ENCODE results near the gene INSM2. TPM values are rescaled to one million over a fixed set of nuclear protein-coding genes. Genes with fewer than 3 reads are reported as not detected.
A peak's percentile ranks its signal among the peaks of the same experiment; 100 is the strongest.

Gene INSM2
- total and polyA plus RNA-seq, 2 of the 13 experiments (the other 11 are each of a cell fraction or from before 2014, with no cell fraction given) = not detected

DNA sequence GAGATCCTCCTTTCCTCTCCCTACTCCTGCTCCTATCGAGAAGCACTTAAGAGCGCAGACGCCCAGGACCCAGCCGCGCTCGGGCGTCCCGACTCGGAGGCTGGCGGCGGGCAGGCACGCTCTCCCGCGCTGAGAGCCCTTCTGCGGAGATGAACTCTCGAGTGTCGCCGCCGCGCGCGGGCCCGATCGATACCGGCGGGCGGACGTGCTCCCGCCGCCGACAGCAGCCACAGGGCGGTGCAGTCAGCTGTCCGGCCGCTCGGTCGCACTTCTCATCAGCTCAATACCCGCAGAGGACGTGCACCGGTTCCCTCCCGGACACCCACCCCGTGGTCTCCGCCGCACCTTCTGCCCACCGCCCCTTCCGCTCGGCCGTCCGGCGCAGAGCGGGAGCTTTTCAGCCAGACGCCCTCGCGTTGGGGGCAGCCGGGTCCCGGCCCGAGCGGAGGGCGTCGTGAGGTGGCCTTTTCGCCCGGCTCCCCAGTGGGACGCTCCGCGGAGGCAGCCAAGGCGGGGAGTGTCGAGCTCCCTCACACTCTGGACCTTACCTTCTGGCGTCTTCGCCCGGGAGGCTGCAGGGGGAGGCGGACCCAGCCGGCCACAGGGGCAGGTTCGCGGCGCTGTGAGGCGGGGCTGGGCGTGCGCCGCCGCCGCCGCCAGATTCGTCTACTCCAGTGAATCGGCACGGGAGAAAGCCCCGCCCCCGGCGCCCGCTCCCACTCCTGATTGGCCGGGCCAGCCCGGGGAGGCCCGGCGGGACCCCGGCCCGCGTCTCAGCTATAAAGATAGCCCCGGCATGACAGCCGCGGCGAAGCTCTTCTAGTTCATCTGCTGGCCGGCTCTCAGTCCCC lies at the start of gene INSM2 (continued):
- TF ChIP-seq, protein P1, sequence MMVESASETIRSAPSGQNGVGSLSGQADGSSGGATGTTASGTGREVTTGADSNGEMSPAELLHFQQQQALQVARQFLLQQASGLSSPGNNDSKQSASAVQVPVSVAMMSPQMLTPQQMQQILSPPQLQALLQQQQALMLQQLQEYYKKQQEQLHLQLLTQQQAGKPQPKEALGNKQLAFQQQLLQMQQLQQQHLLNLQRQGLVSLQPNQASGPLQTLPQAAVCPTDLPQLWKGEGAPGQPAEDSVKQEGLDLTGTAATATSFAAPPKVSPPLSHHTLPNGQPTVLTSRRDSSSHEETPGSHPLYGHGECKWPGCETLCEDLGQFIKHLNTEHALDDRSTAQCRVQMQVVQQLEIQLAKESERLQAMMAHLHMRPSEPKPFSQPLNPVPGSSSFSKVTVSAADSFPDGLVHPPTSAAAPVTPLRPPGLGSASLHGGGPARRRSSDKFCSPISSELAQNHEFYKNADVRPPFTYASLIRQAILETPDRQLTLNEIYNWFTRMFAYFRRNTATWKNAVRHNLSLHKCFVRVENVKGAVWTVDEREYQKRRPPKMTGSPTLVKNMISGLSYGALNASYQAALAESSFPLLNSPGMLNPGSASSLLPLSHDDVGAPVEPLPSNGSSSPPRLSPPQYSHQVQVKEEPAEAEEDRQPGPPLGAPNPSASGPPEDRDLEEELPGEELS (CRISPR knock-in tag; IDR thresholded peaks at IDR 0.05) = peak; percentile 38
- TF ChIP-seq, protein P2, sequence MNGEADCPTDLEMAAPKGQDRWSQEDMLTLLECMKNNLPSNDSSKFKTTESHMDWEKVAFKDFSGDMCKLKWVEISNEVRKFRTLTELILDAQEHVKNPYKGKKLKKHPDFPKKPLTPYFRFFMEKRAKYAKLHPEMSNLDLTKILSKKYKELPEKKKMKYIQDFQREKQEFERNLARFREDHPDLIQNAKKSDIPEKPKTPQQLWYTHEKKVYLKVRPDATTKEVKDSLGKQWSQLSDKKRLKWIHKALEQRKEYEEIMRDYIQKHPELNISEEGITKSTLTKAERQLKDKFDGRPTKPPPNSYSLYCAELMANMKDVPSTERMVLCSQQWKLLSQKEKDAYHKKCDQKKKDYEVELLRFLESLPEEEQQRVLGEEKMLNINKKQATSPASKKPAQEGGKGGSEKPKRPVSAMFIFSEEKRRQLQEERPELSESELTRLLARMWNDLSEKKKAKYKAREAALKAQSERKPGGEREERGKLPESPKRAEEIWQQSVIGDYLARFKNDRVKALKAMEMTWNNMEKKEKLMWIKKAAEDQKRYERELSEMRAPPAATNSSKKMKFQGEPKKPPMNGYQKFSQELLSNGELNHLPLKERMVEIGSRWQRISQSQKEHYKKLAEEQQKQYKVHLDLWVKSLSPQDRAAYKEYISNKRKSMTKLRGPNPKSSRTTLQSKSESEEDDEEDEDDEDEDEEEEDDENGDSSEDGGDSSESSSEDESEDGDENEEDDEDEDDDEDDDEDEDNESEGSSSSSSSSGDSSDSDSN (CRISPR knock-in tag; IDR thresholded peaks at IDR 0.05) = peak; percentile 87
- TF ChIP-seq FLYWCH1 (CRISPR knock-in tag; IDR thresholded peaks at IDR 0.05) (no peak), ZNF121 (CRISPR knock-in tag; IDR thresholded peaks at IDR 0.05) (no peak; the same call in 1 of the 2 replicates), ZNF12 (CRISPR knock-in tag; IDR thresholded peaks at IDR 0.05) (peak; percentile 33), RBAK (CRISPR knock-in tag; IDR thresholded peaks at IDR 0.05) (peak; percentile 22; the same call in 1 of the 2 replicates), HNRNPL (IDR thresholded peaks at IDR 0.05; ENCODE audit: low read depth, low read length) (no peak), ZNF569 (CRISPR knock-in tag; IDR thresholded peaks at IDR 0.05; ENCODE audit: borderline replicate concordance) (no peak), SAFB2 (CRISPR knock-in tag; IDR thresholded peaks at IDR 0.05; ENCODE audit: borderline replicate concordance, low read depth) (peak; percentile 99), ZNF160 (CRISPR knock-in tag; IDR thresholded peaks at IDR 0.05) (peak; percentile 95), PCBP1 (IDR thresholded peaks at IDR 0.05; ENCODE audit: borderline replicate concordance, low read depth, low read length) (no peak)
- TF ChIP-seq, protein P3, sequence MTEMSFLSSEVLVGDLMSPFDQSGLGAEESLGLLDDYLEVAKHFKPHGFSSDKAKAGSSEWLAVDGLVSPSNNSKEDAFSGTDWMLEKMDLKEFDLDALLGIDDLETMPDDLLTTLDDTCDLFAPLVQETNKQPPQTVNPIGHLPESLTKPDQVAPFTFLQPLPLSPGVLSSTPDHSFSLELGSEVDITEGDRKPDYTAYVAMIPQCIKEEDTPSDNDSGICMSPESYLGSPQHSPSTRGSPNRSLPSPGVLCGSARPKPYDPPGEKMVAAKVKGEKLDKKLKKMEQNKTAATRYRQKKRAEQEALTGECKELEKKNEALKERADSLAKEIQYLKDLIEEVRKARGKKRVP (CRISPR knock-in tag; IDR thresholded peaks at IDR 0.05) = 0 out of 4 replicates have a peak, but pooled peaks of 1 of the 2 experiments have one; percentile 28
- TF ChIP-seq, protein P4, sequence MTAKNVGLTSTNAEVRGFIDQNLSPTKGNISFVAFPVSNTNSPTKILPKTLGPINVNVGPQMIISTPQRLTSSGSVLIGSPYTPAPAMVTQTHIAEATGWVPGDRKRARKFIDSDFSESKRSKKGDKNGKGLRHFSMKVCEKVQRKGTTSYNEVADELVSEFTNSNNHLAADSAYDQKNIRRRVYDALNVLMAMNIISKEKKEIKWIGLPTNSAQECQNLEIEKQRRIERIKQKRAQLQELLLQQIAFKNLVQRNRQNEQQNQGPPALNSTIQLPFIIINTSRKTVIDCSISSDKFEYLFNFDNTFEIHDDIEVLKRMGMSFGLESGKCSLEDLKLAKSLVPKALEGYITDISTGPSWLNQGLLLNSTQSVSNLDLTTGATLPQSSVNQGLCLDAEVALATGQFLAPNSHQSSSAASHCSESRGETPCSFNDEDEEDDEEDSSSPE (CRISPR knock-in tag; IDR thresholded peaks at IDR 0.05) = peak; percentile 50
- TF ChIP-seq, protein P5, sequence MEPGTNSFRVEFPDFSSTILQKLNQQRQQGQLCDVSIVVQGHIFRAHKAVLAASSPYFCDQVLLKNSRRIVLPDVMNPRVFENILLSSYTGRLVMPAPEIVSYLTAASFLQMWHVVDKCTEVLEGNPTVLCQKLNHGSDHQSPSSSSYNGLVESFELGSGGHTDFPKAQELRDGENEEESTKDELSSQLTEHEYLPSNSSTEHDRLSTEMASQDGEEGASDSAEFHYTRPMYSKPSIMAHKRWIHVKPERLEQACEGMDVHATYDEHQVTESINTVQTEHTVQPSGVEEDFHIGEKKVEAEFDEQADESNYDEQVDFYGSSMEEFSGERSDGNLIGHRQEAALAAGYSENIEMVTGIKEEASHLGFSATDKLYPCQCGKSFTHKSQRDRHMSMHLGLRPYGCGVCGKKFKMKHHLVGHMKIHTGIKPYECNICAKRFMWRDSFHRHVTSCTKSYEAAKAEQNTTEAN (CRISPR knock-in tag; conservative IDR thresholded peaks at IDR 0.05) = peak; percentile 72; the same call in 1 of the 2 replicates
- TF ChIP-seq, protein P6, sequence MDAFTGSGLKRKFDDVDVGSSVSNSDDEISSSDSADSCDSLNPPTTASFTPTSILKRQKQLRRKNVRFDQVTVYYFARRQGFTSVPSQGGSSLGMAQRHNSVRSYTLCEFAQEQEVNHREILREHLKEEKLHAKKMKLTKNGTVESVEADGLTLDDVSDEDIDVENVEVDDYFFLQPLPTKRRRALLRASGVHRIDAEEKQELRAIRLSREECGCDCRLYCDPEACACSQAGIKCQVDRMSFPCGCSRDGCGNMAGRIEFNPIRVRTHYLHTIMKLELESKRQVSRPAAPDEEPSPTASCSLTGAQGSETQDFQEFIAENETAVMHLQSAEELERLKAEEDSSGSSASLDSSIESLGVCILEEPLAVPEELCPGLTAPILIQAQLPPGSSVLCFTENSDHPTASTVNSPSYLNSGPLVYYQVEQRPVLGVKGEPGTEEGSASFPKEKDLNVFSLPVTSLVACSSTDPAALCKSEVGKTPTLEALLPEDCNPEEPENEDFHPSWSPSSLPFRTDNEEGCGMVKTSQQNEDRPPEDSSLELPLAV (CRISPR knock-in tag; conservative IDR thresholded peaks at IDR 0.05; ENCODE audit: low read depth) = no peak
- TF ChIP-seq, protein P7, sequence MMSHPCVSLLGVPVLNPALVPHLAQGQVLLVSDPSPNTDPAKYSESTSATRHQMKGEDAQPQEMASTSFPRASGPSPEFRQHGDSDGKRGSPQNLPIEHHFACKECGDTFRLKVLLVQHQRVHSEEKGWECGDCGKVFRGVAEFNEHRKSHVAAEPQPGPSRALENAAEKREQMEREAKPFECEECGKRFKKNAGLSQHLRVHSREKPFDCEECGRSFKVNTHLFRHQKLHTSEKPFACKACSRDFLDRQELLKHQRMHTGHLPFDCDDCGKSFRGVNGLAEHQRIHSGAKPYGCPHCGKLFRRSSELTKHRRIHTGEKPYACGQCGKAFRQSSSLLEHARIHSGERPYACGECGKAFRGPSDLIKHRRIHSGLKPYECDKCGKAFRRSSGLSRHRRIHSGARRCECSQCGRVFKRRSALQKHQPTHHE (CRISPR knock-in tag; IDR thresholded peaks at IDR 0.05; ENCODE audit: borderline replicate concordance) = peak; percentile 90

Measured in HepG2 (cell line).